NCI-H460 (cell line): Measurements from ENCODE around the gene TRIM40. TPM values are rescaled to one million over a fixed set of nuclear protein-coding genes. Genes with fewer than 3 reads are reported as not detected.
"Not testable (repeated sequence)": the region's sequence is repeated elsewhere in the genome, so short reads cannot be mapped to it uniquely, and the experiment has no call there.

Source experiments
- DNase-seq: peaks from one replicate; pipeline ENCODE4 v3.0.0-alpha.2; 2016; ENCODE audit warnings: low read depth; ENCODE audit errors: extremely low read depth
- total RNA-seq: library from RNA; depleted of rRNA; stranded (reverse); fragments of >200 nt; shearing (Covaris generic); gene quantifications from 2 replicates; pipeline ENCODE4 v1.2.3, GENCODE V29; 2014

The TRIM40 gene
- total RNA-seq, 1 experiment from 2014 or later: not detected

DNA sequence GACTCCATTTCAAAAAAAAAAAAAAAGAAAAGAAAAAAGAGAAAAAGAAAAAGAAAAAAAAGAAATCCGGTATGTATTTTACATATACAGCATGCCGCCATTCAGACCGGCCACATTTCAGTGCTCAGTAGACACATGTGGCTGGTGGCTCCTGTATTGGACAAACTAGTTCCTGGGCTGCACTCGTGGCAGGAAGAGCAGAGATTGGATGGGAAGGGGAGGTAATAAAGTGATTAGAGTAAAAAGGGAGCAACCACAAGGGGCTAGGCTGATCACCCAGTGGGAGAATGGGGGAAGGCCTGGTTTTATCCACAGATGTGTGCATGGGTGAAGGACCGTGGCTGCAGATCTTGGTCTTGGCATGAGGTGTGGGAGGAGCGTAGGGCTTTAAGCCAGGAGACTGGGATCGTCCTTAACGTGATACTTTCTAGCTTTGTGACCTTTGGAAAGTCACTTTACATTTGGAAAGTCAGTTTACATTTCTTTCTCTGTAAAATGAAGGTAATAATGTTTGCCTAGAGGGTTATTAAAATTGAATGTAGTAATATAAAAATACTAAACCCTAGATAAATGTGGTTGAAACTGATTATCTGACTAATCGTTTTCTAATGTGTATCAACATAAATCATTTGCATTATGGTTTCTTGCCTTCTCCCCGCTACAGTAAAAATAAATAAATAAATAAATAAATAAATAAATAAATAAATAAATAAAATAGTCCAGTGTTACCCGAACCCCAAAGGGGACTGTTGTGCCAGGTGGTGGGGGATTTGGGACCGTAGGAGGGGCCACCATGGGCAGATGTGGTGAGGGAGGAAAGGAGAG lies 26.5 kb downstream of the TRIM40 start:
- DNase-seq: no peak

DNA sequence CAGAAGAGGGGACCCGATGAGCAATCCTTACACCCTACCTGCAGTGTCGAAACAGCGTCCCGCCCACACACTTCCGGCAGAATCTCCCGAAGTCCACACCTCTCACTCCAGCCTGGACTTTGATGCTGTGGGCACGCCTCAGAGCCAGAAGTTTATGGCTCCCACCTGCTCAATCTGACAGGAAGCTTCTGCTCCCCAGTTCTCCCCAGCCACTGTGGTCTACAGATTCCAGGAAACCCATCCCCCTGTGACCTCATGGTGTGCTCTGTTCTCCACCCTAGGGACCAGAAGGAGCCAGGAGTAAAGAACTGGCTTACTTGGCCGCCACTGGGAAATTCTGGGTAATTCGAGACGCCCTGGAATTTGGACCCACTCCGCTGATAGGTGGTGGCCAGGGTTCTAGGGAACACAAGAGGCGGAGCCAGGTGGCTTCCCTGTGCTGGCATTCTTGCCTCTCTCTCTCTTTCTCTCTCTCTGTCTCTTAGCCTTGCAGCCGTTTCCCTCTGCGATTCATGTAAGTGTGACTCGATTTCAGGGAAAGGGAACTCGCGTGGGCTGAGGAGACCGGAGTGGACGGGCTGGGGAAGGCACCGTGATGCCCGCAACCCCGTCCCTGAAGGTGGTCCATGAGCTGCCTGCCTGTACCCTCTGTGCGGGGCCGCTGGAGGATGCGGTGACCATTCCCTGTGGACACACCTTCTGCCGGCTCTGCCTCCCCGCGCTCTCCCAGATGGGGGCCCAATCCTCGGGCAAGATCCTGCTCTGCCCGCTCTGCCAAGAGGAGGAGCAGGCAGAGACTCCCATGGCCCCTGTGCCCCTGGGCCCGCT lies 27.4 kb downstream of the TRIM40 start, which contains the start of gene TRIM15:
Gene TRIM15 (plus strand): TSS at position 457 of the 828 bp plus-strand sequence. CDS start 139 bp downstream, at position 596.
- no peak for DNase-seq

DNA sequence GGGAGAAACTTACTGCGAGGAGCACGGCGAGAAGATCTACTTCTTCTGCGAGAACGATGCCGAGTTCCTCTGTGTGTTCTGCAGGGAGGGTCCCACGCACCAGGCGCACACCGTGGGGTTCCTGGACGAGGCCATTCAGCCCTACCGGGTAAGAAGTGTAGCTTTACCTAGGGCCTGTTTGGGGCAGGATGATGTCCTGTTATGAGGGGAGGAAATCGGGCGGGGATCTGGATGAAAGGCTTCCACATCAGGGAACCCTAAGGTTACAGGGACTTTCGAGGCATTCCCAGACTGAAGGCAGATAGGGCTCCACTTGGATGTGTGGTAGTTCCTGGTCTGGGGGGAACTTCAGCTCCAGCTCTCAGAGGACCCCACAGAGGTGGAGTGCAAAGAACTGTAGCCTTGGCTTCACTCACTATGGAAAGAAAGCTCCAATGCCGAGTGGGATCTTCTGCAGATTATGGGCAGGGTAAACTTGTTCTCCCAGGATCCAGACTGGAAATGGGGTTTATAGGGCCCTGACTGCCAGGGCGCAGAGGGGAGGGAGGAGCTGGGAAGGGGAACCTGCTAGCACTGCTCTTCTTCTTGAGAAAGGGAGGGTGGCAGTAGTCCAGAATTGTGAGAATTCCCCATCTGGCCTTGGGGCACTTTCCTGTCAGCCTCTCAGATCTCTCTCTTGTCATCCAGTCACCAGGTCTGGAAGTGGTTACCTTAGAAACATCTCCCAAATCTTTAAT lies 28.1 kb downstream of the TRIM40 start:
- DNase-seq: no peak

DNA sequence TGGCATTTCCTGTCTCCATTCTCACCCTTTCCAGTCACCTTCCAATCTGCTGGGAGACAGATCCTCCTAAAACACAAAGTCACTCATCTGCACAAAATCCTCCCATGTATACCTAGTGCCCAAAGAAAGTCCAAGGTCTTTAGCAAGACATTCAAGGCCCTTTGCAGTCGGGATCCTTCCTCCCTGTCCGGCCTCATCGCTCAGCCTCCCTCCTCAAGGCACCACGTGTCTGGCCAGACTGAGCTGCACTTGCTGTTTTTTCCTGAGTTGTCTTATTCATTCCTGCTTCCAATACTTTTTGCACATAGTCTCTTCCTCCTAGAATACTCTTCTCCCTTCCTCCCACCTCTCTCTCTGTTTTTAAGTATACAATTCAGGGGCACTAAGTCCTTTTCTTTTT lies 28.8 kb downstream of the TRIM40 start:
- DNase-seq: no peak

DNA sequence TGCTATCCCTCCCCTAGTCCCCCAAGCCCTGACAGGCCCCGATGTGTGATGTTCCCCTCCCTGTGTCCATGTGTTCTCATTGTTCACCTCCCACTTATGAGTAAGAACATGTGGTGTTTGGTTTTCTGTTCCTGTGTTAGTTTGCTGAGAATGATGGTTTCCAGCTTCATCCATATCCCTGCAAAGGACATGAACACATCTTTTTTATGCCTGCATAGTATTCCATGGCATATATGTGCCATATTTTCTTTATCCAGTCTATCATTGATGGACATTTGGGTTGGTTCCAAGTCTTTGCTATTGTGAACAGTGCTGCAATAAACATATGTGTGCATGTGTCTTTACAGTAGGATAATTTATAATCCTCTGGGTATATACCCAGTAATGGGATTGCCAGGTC lies 29.3 kb downstream of the TRIM40 start:
- not testable (repeated sequence) for DNase-seq

DNA sequence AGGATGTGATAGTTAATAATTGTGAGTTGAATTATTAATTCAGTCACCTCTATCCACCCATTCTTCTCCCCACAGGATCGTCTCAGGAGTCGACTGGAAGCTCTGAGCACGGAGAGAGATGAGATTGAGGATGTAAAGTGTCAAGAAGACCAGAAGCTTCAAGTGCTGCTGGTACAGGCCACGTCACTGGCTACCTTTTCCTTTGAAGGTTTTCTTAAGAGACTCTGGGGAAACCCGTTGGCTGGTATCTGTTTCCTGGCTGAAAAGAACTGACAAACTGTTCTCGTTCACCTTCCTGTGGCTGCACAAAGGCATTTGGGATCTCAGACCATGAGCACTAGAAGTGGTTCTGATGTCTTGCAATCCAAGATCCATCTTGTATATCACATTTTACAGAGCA lies 31.2 kb downstream of the TRIM40 start:
- no peak for DNase-seq

DNA sequence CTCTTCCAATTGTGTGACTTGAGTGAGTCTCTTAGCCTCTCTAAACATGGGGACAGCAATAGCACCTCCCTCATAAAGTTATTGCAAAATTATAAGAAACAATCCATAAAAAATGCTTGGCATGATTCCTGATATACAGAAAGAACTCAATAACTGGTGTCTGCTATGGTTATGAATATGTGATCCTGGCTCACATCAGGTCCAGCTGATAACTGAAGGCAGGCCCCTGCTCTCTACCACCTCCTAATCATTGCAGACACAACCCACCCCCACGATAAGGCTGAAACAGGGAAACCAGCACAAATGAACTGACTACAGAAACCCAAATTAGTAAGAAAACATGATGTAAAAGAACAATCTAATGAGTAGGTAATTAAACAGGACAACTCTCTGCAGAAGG lies 32.8 kb downstream of the TRIM40 start:
- DNase-seq: no peak

DNA sequence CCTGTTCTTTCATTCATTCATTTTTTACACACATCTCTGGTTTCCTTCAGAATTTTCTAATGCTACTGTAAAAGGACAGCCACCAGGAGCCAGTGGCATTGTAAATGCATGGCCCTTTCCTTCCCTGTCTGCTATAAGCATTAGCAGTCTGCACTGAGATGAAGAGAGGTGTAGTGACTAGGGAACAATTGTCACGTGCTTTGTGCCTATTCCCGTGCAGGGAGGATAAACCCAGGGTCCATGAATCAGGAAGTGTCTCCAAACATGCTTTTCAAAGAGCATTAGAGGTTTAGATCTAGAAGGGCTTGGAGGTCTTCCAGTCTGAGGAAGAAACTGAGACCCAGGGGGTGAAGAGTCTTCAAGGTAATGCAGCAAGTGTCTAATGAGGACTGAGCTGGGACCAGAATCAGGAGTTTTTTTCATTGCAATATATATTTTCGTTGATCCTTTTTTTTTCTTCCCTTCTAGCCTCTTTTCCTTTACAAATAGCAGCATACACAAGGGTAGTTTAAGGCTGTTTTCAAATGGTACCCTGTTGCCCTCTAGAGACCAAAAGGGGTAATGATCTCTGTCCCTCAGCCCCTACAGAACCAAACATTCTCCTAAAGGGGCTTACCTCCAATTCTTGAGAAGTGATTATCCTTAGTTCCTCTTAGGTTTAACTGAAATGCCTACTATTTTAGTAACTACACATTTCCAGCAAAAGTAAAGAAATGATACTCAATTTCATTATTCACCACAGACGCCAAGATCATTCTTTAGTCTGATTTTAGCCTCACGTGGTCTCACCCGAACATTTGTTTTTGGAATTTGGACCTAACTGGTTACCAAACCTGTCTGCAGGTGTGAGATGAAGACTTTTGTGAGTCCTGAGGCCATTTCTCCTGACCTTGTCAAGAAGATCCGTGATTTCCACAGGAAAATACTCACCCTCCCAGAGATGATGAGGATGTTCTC lies 34.0 kb downstream of the TRIM40 start:
- peak; percentile 31 for DNase-seq

DNA sequence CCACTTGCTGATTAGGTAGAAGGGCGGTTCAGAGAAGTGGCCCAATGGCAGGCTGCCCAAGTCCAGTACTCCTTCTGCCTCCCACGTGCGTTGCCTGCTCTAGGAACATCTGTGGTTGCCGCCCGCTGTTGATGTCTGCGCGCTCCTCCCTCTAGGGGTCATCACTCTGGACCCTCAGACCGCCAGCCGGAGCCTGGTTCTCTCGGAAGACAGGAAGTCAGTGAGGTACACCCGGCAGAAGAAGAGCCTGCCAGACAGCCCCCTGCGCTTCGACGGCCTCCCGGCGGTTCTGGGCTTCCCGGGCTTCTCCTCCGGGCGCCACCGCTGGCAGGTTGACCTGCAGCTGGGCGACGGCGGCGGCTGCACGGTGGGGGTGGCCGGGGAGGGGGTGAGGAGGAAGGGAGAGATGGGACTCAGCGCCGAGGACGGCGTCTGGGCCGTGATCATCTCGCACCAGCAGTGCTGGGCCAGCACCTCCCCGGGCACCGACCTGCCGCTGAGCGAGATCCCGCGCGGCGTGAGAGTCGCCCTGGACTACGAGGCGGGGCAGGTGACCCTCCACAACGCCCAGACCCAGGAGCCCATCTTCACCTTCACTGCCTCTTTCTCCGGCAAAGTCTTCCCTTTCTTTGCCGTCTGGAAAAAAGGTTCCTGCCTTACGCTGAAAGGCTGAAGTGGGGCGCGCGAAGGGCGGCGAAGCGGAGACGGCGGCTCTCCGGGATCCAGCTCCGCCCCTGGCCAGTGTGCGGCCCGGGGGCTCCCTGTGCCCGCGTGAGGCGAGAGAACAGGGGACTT lies 35.9 kb downstream of the TRIM40 start:
- no peak for DNase-seq

DNA sequence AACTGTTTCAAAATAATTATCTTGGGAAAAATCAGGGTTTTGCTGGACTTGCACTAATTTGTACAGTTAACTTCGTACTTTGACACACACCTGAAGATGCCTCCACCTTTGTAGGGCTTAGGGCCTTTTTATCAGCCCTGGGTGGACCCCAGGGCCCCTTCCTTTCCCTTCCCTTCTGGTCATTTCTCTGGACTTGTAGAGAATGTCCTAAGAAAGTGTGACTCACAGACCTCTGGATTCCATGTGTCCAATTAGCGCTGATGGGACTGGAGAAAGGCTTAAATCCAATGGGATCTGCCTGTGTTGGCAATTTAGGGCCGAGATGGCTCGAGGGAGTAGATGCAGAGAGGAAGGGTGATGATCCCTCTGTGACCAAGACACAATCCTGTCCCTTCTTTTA lies 36.7 kb downstream of the TRIM40 start:
- DNase-seq: no peak

DNA sequence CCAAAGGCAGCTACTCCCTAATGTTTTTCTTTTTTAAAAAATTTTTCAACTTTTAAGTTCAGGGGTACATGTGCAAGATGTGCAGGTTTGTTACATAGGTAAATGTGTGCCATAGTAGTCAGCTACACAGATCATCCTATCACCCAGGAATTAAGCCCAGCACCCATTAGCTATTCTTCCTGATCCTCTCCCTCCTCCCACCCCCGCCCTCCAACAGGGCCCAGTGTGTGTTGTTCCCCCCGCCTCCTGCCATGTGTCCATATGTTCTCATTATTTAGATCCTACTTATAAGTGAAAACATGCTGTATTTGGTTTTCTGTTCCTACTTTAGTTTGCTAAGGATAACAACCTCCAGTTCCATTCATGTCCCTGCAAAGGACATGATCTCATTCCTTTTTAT lies 39.8 kb downstream of the TRIM40 start:
- DNase-seq: no peak

DNA sequence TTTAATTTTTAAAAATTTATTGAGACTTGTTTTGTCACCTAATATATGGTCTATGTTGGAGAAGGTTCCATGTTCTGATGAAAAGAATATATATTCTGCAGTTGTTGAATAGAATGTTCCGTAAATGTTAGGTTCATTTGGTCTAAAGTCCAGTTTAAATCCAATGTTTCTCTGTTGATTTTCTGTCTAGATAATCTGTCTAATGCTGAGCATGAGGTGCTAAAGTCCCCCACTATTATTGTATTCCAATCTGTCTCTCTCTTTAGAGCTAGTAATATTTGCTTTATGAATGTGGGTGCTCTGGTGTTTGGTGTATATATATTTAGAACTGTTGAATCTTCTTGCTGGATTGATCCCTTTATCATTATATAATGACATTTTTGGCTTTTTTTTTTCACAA lies 42.9 kb downstream of the TRIM40 start:
- DNase-seq: no peak

DNA sequence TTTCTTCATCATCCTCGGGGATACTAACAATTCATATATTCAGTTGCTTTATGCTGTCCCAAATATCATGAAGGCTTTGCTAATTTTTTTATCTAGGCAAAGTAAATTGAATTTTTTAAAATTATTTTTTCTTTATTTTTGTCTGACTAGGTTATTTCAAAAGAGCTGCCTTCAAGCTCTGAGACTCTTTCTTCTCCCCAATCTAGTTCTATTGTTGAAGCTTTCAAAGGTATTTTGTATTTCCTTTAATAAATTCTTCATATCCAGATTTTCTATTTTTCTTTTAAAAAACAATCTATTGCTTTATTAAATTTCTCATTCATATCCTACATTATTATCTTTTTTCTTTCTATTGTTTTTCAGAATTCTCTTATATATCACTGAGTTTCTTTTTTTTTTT lies 44.2 kb downstream of the TRIM40 start:
- no peak for DNase-seq

DNA sequence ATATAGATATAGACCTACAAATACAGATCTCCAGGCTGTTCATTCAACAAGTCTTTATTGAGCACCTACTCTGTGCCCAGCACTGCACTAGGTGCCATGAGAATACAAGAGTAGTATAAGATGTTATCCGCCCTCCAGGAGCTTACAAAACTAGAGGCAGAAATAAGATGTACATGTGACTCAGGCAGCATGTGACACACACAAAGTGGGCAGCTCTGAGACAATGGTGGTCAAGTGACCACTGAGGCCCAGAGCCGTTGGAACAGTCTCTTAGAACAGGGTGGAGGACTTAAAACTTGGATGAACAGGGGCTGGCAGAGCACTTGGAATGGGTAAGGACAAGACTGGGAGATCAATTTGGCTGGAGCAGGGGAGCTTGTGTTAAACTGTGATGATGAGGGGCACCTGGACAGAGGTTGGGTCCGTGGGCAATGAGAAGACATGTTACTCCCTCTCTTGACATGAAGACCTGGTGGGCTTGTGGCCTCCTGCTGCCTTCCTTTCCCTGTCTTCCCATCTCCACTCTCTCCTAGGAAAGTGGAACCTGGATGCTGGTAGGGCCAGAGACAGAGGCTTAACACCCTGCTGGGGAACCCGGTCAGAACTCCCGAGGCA lies 48.6 kb downstream of the TRIM40 start:
- no peak for DNase-seq

DNA sequence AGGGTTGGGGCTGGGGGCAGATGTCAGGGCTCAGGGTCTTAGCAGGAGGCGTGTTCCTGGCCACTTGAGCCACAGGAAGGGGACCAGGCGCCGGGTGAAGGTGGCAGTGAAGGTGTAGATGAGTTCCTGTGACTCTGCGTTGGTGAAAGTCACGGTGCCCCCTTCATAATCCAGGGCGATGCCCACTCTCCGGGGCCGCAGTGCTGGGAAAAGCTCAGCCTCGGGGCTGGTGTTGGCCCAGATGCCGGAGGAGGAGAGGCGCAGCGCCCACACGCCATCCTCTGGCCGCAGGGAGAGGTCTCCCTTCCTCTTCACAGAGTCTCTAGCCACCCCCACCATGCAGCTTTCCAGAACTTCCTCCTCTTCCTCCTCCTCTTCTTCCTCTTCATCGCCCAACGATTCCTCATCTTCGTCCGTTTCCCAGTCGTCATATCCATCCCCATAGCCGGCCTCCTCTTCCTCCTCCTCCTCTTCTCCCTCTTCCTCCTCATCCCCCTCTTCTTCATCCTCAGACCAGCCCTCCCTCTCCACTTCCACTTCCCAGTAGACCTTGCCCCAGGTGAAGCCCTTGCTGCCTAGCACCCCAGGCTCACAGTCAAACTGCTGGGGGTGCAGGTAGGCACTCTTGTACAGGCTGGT lies 50.0 kb downstream of the TRIM40 start:
- no peak for DNase-seq

DNA sequence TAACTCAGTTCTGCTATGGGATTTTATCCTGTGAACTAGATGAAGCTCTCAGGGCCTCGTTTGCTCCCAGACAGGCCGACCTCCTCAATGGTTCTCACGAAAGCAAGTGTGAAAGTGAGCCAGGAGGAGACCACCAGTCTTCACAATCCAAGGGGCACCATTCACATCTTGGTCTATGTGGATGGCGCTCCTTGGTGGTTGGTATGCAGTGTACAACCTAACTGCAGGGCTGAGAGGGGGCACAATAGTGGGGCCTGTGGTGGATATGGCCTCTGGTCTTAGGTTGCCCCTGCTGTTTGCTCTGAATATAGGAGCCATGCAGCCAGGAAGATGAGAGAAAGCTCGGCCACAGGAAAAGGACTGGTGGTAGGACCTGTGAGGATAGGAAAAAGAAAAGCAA lies 52.6 kb downstream of the TRIM40 start:
- DNase-seq: no peak

DNA sequence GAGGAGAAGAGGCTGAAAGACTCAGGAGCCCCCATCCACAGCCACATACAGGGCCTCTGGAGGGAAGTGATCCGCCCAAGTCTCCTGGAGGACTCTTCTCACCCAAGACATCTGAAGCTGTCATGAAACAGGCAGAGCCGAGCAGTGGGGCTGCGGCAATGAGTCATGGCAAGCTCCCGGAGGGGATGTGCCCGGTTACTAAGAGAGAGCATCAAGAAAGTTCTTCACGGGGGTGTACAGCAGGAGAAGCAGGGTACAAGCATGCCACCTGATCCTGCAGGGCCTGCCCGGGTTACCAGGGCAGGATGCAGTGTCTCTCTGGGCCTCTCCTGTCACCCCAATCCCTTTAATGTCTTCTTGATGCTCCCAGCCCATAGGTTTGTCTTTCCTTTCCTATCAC lies 56.1 kb downstream of the TRIM40 start:
- no peak for DNase-seq
